GM12874 (cell line): ENCODE results near the gene DLGAP1.

Experiments
- TF ChIP-seq, protein P1 (sequence below): IDR thresholded peaks from 2 replicates; pipeline ENCODE4 v1.5.1; 2011; ENCODE audit warnings: low read depth, mild to moderate bottlenecking, control low read depth, low read length, moderate library complexity; ENCODE audit not compliant: insufficient read depth

Gene DLGAP1

DNA sequence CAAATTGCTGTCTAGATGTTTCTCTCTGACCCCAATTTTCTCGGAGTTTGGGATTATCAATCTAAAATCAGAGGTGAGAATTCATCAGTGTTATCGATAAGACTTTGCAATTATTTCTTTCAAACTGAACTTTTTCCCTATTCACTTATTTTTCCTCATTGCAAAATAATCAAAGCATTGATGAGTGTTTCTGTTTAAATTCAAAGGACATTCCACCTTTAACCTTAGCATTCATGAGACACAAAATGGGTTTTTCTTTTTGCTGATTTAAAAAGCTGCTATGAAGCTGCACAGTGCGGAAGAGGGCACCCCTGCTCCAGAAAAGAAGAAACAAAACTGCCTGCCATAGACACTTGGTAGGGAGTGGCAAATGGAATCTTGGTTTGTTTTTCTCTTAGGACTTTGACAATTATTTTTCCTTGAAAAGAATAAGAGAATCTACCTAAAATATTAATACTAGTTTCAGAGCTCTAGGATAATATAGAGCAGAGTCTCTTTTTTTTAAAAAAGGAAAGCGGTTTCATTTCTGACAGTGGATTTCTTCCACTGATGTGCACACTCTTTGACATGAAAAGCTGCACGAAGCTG, 801.8 kb downstream of the DLGAP1 start:
- TF ChIP-seq, protein P1, sequence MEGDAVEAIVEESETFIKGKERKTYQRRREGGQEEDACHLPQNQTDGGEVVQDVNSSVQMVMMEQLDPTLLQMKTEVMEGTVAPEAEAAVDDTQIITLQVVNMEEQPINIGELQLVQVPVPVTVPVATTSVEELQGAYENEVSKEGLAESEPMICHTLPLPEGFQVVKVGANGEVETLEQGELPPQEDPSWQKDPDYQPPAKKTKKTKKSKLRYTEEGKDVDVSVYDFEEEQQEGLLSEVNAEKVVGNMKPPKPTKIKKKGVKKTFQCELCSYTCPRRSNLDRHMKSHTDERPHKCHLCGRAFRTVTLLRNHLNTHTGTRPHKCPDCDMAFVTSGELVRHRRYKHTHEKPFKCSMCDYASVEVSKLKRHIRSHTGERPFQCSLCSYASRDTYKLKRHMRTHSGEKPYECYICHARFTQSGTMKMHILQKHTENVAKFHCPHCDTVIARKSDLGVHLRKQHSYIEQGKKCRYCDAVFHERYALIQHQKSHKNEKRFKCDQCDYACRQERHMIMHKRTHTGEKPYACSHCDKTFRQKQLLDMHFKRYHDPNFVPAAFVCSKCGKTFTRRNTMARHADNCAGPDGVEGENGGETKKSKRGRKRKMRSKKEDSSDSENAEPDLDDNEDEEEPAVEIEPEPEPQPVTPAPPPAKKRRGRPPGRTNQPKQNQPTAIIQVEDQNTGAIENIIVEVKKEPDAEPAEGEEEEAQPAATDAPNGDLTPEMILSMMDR = no peak

DNA sequence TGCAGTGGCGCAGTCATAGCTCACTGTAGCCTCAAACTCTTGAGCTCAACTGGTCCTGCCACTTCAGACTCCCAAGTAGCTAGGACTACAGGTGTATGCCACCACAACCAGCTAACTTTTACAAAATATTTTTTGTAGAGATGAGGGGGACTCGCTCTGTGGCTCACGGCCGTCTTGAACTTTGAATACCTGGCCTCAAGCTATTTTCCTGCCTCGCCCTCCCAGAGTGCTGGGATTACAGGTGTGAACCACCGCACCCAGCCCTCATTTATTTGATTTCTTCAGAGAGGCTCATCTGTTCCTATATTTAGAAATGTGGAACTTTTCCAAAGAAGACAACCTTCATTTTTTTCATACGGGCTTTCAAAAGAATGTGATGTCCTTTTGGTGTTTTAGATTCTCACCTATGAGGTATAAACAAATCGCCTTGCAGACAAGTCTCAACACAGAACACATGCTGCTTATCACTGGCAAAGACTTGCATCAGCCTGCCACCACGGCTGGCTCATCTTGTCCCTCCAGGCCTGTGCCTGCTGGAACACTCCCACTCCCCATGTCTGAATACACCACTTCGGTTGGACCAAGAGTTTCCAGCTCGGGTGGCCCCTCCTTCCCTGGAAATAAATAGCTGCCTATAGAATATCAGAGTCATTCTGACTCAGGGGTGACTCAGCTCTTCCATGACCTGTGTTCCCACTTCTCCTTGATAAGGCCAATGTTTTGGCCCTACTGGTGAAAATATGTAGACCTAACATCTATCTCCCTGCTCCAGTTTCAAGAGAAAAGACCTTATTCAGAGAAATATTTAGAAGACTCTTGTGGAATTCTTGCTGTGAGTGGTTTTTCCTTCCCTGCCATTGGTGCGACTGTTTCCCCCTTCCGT, 802.5 kb downstream of the DLGAP1 start:
- TF ChIP-seq, protein P1 = no peak

DNA sequence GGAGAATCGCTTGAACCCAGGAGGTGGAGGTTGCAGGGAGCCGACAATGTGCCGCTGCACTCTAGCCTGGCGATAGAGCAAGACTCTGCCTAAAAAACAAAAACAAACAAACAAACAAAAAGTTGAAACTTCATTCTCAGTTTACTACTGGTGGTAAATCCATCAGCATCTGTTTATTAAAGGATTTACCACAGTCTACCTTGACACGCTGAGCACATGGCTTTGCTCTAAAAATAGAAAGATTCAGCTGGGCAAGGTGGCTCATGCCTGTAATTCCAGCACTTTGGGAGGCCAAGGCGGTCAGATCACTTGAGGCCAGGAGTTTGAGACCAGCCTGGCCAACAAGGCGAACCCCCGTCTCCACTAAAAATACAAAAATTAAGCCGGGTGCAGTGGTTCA, 803.8 kb downstream of the DLGAP1 start:
- TF ChIP-seq, protein P1 = no peak

DNA sequence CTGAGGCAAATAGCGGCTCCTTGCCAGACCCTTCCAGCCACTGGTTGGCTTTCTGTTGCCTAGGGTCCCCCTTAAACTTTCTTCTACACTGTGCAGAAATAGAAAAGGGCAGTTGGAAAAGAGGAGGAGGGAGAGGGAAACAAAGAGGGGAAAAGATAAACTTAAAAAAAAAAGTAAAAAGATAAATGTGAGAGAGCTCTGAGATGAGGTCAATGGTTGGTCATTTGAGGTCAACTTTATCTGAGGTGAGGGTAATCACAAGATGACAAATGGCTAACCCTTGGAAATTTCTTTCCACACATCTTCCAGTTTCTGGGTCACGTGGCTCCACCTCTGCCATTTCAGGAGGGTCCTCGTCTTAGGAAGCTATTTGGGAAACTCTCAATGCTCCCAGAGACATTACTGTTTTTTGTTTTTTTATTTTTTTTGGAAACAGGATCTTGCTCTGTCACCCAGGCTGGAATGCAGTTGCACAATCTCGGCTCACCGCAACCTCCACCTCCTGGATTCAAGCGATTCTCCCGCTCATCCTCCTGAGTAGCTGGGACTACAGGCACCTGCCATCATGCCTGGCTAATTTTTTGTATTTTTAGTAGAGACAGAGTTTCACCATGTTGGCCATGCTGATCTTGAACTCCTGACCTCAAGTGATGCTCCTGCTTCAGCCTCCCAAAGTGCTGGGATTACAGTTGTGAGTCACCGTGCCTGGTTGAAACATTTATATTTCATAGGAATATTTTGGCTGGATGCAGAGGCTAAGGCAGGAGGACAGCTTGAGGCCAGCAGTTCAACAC, 805.3 kb downstream of the DLGAP1 start:
- TF ChIP-seq, protein P1 = no peak

DNA sequence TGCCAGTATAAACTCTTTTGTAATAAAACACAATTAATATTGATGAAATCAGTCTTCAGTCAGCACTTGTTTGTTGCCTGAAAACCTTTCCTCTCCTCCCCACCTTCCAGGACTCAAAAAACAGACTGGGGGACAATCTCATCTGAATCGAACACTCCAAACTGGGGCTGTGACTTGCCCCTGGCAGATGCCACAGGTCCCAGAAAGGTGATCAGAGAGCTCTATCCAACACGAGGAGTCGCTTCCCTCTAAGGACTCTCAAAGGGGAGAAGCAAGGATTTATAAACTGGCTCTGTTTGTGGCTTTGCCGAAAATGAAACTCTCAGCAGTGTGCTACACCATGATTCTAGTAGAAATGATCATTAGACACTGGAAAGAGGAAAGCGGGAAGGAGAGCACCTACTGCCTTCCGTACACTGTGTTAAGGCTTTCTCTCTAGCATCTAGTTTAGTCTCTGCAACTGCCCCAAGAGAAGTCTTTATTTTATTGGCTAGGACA, 805.9 kb downstream of the DLGAP1 start:
- TF ChIP-seq, protein P1 = no peak

GRCh38 chr18:3648641-3649040, 806.5 kb downstream of the DLGAP1 start:
- TF ChIP-seq, protein P1 = no peak

GRCh38 chr18:3648200-3648599, 806.9 kb downstream of the DLGAP1 start:
- TF ChIP-seq, protein P1 = no peak
